ENCODE measurements around the gene EDIL3. TPM values are rescaled to one million over a fixed set of nuclear protein-coding genes. Genes with fewer than 3 reads are reported as not detected.

Gene EDIL3
- total RNA-seq, 2 experiments from 2014 or later: not detected

- H3K4me1 Mint-ChIP-seq (ENCODE audit: low read depth): no peaks in the 10 kb centered on the region
- H3K27me3 Mint-ChIP-seq: no peaks in the 10 kb centered on the region
- intact Hi-C loops (cut with micrococcal nuclease): no loop called here
- H3K9me3 Mint-ChIP-seq: no peaks in the 10 kb centered on the region
- POLR2A ChIA-PET: no interaction called here
- TF ChIP-seq, protein P1, sequence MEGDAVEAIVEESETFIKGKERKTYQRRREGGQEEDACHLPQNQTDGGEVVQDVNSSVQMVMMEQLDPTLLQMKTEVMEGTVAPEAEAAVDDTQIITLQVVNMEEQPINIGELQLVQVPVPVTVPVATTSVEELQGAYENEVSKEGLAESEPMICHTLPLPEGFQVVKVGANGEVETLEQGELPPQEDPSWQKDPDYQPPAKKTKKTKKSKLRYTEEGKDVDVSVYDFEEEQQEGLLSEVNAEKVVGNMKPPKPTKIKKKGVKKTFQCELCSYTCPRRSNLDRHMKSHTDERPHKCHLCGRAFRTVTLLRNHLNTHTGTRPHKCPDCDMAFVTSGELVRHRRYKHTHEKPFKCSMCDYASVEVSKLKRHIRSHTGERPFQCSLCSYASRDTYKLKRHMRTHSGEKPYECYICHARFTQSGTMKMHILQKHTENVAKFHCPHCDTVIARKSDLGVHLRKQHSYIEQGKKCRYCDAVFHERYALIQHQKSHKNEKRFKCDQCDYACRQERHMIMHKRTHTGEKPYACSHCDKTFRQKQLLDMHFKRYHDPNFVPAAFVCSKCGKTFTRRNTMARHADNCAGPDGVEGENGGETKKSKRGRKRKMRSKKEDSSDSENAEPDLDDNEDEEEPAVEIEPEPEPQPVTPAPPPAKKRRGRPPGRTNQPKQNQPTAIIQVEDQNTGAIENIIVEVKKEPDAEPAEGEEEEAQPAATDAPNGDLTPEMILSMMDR (IDR thresholded peaks at IDR 0.05): no peak
- ATAC-seq (no peak), DNase-seq (no peak)
- no peak overlapping the region for H3K4me3 Mint-ChIP-seq
- H3K36me3 Mint-ChIP-seq (ENCODE audit: low read depth): no peaks in the 10 kb centered on the region
- CTCF ChIA-PET: no interaction called here
- no peak overlapping the region for H3K27ac Mint-ChIP-seq
Observed at GRCh38 chr5:84228266-84228665, 156.4 kb downstream of the EDIL3 start.

DNA sequence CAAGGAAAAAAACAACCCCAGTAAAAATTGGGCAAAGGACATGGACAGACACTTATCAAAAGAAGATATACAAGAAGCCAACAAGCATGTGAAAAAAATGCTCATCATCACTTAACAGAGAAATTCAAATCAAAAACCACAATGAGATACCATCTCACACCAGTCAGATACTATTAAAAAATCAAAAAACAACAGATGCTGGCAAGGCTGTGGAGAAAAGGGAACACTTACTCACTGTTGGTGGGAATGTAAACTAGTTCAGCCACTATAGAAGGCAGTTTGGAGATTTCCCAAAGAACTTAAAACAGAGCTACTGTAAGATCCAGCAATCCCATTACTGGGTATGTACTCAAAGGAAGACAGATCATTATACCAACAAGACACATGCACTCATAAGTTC lies 157.4 kb downstream of the EDIL3 start:
- intact Hi-C loops (cut with micrococcal nuclease): no loop called here
- no peaks in the 10 kb centered on the region for H3K36me3 Mint-ChIP-seq (ENCODE audit: low read depth)

DNA sequence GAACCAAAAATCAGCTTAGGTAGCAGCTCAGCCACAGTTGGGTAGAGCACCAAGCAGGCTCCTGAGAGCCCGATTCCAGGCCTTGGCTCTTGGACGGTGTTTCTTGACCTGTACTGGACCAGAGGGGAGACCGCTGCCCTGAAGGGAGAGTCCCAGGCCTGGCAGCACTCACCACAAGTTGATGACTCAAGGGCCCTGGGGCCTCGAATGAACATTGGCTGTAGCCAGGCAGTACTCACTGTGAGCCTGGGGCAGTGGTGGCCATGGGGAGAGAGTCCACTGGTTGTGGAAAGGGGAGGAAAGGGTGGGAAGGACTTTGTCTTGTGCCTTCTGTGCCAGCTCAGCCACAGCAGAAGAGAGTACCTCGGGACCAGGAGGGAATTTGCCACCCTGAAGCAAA lies 166.1 kb downstream of the EDIL3 start:
- Mint-ChIP-seq H3K9me3 (no peaks in the 10 kb centered on the region), H3K27me3 (no peaks in the 10 kb centered on the region), H3K36me3 (ENCODE audit: low read depth) (no peaks in the 10 kb centered on the region), H3K27ac (no peak overlapping the region), H3K4me1 (ENCODE audit: low read depth) (no peaks in the 10 kb centered on the region), H3K4me3 (no peak overlapping the region)
- intact Hi-C loops (cut with micrococcal nuclease): no loop called here
- DNase-seq (no peak), ATAC-seq (no peak)
- ChIA-PET CTCF (no interaction called here), POLR2A (no interaction called here)
- TF ChIP-seq, protein P1 (IDR thresholded peaks at IDR 0.05): no peak

More for the DNA sequence above, 157.4 kb downstream of the EDIL3 start:
- ChIA-PET CTCF (no interaction called here), POLR2A (no interaction called here)
- no peak overlapping the region for H3K4me3 Mint-ChIP-seq
- H3K9me3 Mint-ChIP-seq: no peaks in the 10 kb centered on the region
- H3K4me1 Mint-ChIP-seq (ENCODE audit: low read depth): no peaks in the 10 kb centered on the region
- no peak for DNase-seq
- TF ChIP-seq, protein P1 (IDR thresholded peaks at IDR 0.05): no peak
- ATAC-seq: no peak
- H3K27me3 Mint-ChIP-seq: no peaks in the 10 kb centered on the region
- H3K27ac Mint-ChIP-seq: no peak overlapping the region

DNA sequence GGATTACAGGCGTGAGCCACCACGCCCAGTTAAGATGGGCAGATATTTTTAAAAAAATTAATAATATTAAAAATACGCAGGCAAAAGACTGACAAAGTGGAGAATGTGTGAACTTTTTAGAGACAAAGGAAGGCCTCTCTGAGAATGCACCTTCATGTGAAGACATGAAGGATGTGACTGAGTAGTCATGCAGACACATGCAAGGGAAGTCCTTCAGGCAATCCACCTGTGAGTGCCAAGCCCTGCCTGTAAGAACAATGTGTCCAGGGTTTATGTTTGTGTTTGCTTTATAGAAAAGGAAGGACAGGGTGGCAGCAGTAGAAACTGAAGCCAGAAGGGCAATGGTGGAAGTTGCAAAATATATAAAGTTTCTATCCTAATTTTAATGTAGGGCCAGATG lies 169.2 kb downstream of the EDIL3 start:
- Mint-ChIP-seq H3K4me1 (ENCODE audit: low read depth) (no peaks in the 10 kb centered on the region), H3K4me3 (no peak overlapping the region), H3K36me3 (ENCODE audit: low read depth) (no peaks in the 10 kb centered on the region), H3K9me3 (peaks cover 4% of the 10 kb centered on the region), H3K27me3 (no peaks in the 10 kb centered on the region), H3K27ac (no peak overlapping the region)
- POLR2A ChIA-PET: no interaction called here
- TF ChIP-seq, protein P1 (IDR thresholded peaks at IDR 0.05): no peak
- intact Hi-C loops (cut with micrococcal nuclease): no loop called here
- DNase-seq (no peak), ATAC-seq (no peak)
- CTCF ChIA-PET: no interaction called here

GRCh38 chr5:84213861-84214260 lies 170.8 kb downstream of the EDIL3 start:
- Mint-ChIP-seq H3K36me3 (ENCODE audit: low read depth) (no peaks in the 10 kb centered on the region), H3K4me3 (no peak overlapping the region), H3K9me3 (peaks cover 4% of the 10 kb centered on the region), H3K27me3 (no peaks in the 10 kb centered on the region), H3K27ac (no peak overlapping the region), H3K4me1 (ENCODE audit: low read depth) (no peaks in the 10 kb centered on the region)
- TF ChIP-seq, protein P1 (IDR thresholded peaks at IDR 0.05): no peak
- ATAC-seq (no peak), DNase-seq (no peak)
- intact Hi-C loops (cut with micrococcal nuclease): no loop called here
- ChIA-PET CTCF (no interaction called here), POLR2A (no interaction called here)
